Hematopoietic multipotent progenitor cell treated with erythropoietin and hydrocortisone succinate and interleukin-3 and kit ligand, for 4 days (in vitro differentiated cells): ENCODE measurements around the gene IL3RA.
"Not testable (repeated sequence)": the region's sequence is repeated elsewhere in the genome, so short reads cannot be mapped to it uniquely, and the experiment has no call there.

ENCODE experiments used
- DNase-seq: peaks from one replicate; pipeline ENCODE4 v3.0.0-alpha.2; 2015

Gene IL3RA

GRCh38 chrX:1332433-1332832 is 4.2 kb upstream of the IL3RA start:
- DNase-seq = not testable (repeated sequence)

GRCh38 chrX:1334854-1335253 is 1.7 kb upstream of the IL3RA start:
- DNase-seq = no peak

DNA sequence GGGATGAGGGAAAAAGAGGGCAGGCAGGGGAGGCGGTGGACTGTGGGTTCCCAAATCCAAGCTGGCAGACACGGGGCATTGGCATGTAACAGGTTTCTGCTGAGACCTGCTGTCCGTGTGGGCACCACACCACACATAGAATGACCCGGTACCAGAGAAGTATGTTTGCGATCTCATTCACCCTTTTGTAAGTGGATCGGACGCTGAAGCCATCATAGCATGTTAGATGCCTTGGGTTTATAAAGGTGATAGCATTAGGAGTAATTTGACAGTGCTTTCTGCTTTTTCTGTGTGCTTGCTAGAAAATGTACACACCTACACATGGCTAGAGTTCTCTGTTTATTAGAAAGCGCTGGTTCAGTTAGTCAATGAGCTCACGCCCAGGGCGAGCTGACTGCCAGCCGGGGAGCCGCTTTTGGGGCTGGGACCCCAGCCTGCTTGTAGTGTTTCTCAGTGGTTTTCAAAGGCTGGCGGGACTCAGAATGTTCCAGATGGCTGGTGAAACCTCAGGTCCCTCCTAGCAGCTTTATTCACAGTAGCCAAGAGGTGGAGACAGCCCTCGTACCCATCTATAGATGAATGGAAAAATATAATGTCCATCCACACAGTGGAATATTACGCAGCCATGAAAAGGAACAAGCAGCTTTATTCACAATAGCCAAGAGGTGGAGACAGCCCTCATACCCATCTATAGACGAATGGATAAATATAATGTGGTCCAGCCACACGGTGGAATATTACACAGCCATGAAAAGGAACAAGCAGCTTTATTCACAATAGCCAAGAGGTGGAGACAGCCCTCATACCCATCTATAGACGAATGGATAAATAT is 579 bp downstream of the IL3RA start:
- peak; percentile 44 for DNase-seq

- no peak for DNase-seq
These were observed 5.1 kb downstream of the IL3RA start for GRCh38 chrX:1341545-1342184.

DNA sequence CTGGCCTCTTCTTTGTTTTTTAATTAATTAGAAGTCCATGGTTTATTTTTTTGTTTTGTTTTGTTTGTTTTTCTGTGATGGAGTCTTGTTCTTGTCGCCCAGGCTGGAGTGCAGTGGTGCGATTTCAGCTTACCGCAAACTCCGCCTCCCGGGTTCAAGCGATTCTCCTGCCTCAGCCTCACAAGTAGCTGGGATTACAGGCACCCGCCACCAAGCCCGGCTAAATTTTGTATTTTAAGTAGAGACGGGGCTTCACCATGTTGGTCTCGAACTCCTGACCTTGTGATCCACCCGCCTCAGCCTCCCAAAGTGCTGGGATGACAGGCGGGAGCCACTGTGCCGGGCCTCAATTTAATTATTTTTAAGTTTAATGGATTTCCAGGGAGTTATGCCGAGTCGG is 13.0 kb downstream of the IL3RA start:
- not testable (repeated sequence) for DNase-seq

GRCh38 chrX:1351981-1352714 is 15.6 kb downstream of the IL3RA start:
- DNase-seq = no peak

DNA sequence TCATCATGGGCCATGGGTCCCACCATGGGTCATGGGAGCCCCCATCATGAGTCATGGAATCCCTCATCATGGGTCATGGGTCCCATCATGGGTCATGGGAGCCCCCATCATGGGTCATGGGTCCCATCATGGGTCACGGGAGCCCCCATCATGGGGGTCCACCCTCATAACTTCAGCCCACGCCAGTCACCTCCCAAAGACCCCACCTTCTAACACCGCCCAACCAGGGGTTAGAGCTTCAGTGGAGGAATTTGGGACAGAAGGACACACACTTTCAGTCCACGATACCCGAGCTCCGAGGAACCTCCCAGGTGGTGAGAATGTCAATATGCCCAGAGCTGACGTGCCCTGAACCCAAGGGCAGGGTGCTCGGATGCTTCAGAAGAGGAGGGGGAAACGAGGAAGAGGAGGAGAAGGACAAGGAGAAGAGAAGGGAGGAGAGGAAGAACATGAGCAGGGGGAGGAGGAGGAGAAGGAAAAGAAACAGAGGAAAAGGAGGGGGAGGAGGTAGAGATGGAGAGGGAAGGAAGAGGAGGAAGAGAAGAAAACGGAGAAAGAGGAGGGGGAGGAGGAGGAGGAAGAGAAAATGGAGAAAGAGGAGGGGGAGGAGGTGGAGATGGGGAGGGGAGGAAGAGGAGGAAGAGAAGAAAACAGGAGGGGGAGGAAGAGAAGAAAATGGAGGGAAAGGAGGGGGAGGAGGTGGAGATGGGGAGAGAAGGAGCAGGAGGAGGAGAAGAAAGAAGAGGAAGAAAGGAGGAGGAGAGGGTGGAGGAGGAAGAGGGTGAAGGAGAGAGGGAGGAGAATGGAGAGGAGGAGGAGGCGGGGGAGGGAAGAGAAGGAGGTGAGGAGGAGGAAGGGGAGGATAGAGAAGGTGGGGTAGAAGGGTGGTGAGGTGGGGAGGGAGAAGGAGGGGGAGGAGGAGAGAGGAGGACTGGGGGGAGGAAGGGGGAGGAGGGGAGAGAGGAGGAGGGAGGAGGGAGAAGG is 17.7 kb downstream of the IL3RA start:
- no peak for DNase-seq

GRCh38 chrX:1355131-1356046 is 18.8 kb downstream of the IL3RA start:
- DNase-seq = no peak

DNA sequence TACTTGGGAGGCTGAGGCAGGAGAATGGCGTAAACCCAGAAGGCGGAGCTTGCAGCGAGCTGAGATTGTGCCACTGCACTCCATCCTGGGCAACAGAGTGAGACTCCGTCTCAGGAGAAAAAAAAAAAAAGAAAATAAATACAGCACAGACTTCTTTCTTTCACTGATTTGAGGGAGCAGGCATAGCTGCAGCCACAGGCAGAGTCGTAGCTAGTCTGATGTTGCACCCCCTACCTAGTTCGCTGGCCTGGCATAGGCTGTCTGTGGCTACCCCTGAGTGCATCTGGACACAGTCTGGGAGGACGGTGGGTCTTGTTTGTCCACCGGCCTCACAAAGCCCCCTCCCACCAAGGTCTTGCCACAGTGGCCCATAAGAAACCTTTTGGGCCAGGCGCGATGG is 21.4 kb downstream of the IL3RA start:
- no peak for DNase-seq

DNA sequence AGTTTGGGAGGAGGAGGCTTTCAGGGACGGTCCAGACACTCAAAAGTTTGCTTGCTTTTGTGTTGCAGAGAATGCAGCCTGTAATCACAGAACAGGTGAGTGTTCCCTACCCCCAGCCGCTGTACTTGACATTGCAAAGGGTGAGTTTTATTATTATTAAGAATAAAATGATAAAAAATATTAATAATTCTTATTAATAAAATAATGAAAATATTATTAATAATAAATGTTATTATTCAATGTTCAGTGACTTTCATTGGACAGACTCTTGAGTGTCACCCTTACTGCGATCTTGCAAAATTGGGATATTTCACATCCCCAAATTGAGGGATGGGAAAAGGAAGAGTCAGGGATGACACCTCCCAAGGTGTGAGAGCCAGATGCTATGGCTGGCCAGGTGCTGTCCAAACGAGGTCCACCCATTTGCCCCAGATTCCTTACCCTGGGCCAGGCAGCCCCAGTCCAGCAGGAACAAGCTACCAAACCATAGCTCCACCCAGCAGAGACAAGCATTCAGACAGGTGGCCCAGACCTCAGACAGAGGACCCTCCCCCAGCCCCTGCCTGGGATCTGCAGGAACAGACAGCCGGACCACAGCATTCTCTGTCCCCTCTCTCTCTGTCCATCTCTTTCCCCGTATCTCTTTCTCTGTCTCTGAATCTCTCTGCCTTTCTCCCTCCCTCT is 22.4 kb downstream of the IL3RA start:
- DNase-seq = no peak

GRCh38 chrX:1359477-1359873 is 22.9 kb downstream of the IL3RA start:
- no peak for DNase-seq

- no peak for DNase-seq
These were observed 23.6 kb downstream of the IL3RA start for GRCh38 chrX:1360171-1360570.

GRCh38 chrX:1361275-1361674 is 24.7 kb downstream of the IL3RA start:
- DNase-seq = no peak

DNA sequence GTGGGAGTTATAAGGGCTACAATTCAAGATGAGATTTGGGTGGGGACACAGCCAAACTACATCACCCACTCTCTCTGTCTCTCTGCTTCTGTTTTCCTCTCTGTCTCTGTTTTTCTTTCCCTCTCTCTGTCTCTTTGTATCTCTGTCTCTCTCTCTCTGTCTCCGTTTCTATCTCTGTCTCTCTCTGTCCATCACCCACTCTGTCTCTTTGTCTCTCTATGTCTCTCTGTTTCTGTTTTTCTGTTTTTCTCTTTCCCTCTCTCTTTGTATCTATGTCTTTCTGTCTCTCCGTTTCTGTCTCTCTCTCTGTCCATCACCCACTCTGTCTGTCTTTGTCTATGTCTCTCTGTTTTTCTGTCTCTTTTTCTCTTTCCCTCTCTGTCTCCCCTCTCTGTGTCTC is 25.3 kb downstream of the IL3RA start:
- no peak for DNase-seq

GRCh38 chrX:1366363-1366762 is 29.8 kb downstream of the IL3RA start:
- DNase-seq = not testable (repeated sequence)

- DNase-seq = no peak
These were observed 31.8 kb downstream of the IL3RA start for GRCh38 chrX:1368385-1368698.

DNA sequence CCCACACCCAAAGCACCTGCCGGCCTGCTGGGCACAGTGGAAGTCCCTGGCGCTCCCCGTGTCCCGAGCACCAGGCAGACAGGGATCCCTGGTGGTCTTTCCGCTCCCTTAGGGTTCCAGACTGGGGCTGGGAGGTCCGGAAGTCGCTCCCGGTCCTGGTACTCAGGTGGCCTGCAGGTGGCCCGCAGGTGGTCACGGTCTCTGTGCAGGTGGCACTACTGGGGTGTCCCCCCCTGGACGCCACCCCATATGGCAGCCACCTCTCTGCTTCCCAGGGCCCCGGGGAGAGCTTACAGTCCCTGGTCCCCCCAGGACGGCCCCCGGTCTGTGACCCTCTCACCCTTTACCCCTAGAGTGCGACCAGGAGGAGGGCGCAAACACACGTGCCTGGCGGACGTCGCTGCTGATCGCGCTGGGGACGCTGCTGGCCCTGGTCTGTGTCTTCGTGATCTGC is 41.7 kb downstream of the IL3RA start:
- DNase-seq = no peak

DNA sequence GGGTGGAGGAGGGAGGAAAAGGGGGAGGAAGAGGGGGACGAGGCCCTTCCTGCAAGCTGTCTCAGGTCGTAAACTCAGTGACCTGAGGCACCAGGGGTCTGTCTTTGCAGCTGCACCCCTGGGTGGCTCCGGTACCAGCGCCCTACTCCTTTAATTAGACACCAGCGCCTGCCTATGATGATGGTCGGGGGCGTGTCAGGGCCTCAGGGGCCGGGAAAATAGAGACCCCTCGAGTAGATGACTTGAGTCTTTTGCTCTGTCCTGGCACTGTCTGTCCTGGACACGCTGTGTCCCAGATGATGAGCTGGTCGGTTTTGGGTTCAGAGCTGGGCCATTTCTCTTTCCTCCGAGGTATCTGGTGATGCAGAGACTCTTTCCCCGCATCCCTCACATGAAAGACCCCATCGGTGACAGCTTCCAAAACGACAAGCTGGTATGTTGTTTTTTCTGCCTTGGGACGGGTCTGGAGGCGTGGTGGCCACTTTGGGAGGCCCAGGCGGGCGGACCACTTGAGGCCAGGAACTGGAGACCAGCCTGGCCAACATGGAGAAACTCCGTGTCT is 44.2 kb downstream of the IL3RA start:
- peak; percentile 42 for DNase-seq

- no peak for DNase-seq
These were observed 48.2 kb downstream of the IL3RA start for GRCh38 chrX:1384658-1385252.
